Right renal cortex interstitium (tissue), 3 donors: ENCODE results near the gene GNG12. TPM values are rescaled to one million over a fixed set of nuclear protein-coding genes. Genes with fewer than 3 reads are reported as not detected.
A peak's percentile ranks its signal among the peaks of the same experiment; 100 is the strongest.

Experiments used
- DNase-seq, 3 donors: peaks; one replicate each; pipeline ENCODE4 v3.0.0-alpha.2; 2013; ENCODE audit warnings: low read depth in 3 of 3, low spot score in 2 of 3
- polyA plus RNA-seq, 3 donors: library from polyadenylated mRNA; unstranded; fragments of 120-200 nt; gene quantifications; one replicate each; pipeline ENCODE4 v1.2.1, GENCODE V29; 2013; ENCODE audit not compliant: insufficient read length in 3 of 3

The GNG12 gene
- polyA plus RNA-seq, 3 donors: 103 to 112 (median 110) TPM

DNA sequence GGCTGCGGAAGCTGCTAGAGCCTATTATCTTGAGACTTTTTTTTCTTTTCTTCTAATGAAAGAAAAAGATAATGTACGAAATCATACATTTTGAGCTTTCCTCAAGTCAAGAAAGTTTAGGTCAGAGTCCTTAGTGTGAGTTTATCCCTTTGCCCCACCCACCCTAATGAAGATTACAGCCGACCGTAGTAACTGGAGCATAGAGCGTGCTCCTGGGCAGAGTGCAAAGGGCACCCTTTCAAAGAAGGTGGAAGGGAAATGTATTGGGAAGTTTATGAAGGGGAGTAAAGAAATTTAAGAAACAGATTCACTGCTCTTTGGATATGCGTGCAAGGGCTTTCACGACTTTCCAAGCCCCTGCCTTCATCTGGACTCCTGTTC lies 17.2 kb downstream of the GNG12 start:
- no peak for DNase-seq

- no peak for DNase-seq
Measured at GRCh38 chr1:67815303-67816094, 17.8 kb downstream of the GNG12 start.

DNA sequence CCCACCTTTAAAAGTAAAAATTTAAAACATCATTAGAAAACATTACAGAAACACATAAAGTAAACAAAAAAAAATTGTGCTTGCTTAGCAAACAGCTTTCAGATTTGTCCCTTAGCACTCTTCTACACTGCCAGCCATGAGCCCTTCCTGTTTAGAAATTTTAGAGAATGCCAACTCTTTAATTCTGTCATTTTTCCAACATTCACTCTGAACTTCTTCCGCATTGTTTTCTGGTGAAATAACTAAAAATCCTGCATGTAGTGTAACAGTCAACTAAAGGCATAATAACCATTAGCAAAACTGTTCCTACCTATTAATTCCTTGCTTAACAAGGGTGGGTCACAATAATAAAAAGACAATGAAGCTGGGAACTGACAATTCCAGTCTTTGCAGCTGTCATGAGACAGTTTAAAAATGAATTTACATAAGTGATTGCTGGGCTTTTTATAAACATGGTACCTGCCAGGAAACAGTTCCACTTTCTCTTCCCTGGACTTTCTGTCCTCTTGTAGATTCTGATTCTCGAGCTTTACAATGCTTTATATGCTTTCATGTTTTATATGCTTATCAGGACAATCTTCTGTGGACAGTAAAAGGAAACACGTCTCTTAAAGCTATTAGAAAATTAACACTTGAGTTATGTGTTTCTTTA lies 19.0 kb downstream of the GNG12 start:
- DNase-seq: no peak

GRCh38 chr1:67812226-67812625 lies 21.0 kb downstream of the GNG12 start:
- no peak for DNase-seq

DNA sequence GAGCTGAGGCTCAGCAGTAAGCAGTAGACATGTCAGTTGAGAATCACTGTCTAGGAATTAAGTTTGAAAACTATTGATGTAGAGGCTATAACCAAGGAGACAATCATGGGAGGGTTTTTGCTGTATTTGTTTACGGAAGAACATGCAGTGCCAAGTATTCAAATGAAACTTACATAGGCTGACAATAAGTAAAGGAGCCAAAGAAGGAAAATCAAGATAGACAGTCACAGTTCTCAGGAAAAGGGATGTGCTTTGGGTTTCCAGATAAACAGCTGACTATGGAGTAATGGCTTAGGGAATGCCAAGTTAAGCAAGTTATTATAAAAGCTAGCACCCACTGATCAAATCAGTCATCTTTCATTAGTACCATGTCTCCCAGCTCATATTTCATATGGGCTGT lies 21.5 kb downstream of the GNG12 start:
- DNase-seq: no peak

DNA sequence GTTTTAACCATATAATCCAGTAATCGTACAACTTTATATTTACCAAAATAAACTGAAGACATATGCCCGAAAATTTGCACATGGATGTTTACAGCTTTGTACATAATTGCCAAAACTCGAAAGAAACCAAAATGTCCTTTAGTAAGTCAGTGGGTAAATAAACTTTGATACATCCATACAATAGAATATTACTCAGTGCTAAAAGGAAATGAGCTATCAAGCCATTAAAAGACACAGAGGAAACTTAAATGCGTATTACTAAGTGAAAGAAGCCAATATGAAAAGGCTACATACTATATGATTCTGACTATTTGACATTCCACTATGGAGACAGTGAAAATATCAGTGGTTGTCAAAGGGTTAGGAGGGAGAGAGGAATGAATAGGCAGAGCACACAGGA lies 23.4 kb downstream of the GNG12 start:
- DNase-seq: no peak

DNA sequence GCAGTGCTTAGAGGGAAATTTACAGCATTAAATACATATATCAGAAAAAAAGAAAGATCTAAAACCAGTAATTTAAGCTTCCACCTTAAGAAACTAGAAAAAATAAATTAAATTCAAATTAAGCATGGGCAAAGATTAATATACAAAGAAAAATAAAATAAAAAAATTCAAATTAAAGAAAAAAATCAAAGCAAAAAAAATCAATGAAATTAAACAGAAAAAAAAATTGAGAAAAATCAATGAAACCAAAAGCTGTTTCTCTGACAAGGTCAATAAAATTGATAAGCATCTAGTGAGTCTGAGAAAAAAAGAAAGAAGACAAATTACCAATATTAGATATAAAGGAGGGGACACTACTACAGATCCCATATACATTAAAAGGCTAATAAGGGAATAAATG lies 26.0 kb downstream of the GNG12 start:
- DNase-seq: no peak

DNA sequence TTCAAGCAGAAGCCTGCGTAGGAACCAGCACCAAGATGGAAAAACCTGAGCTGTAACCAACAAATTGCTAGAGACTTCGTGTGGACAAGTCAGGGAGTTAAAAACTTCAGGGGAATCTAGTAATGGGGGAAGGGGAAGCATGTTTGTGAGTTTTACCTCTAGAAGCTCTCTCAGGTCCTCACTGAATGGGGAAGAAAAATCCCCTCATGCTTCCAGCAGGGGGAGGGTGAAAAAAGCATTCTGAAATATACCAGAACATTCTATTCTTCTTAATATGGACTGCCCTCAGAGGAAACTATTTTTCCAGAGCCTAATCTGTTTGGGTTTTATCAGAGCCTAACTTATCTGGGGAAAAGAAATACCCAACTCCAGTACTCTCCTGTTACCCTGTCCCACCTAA lies 28.6 kb downstream of the GNG12 start:
- DNase-seq: no peak

DNA sequence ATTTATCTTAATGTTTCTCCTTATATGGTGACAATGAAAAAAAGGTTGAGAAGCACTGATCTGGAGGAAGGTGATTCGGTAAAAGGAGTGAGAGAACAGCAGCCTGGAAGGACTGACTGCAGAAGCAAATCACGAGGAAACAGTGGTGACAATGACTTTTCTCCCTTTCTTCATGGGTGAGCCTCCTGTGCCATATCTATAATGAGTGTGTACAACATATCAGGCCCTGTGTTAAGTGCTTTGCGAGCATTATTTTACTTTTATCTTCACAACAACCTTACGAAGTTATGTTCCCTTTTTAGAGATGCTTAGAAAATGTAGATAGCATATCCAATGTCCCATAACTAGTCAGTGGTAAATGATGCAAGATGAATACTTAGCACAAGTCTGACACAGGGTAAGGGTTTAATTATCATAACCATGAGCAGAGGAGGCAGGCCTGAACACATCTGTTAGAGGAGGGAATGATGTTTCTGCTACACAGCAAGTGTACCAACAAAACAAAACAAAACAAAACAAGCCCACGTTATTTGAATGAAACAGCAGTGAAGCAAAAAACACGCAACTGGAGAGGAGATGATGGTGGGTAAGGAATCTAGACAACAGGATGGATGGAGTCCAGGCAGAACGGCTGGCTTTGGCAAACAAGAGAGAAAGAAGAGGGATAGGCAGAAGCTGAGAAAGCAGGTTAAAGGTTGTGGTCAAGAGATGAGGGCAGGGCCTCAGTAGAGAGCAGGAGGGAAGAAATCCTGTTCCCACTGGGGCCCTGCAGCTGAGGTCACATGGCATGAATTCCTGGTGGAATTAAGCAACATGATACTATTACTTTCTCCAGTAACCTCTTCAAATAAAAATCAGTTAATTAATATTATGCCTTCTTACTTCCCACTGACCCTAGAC lies 29.6 kb downstream of the GNG12 start:
- DNase-seq: no peak

GRCh38 chr1:67802565-67802964 lies 30.7 kb downstream of the GNG12 start:
- DNase-seq: no peak

- no peak for DNase-seq
Measured at GRCh38 chr1:67801903-67802302, 31.4 kb downstream of the GNG12 start.

- DNase-seq: no peak
Measured at GRCh38 chr1:67795179-67795912, 37.9 kb downstream of the GNG12 start.

GRCh38 chr1:67793562-67793961 lies 39.7 kb downstream of the GNG12 start:
- DNase-seq: peak; percentile 33 to 53 (median 37)

DNA sequence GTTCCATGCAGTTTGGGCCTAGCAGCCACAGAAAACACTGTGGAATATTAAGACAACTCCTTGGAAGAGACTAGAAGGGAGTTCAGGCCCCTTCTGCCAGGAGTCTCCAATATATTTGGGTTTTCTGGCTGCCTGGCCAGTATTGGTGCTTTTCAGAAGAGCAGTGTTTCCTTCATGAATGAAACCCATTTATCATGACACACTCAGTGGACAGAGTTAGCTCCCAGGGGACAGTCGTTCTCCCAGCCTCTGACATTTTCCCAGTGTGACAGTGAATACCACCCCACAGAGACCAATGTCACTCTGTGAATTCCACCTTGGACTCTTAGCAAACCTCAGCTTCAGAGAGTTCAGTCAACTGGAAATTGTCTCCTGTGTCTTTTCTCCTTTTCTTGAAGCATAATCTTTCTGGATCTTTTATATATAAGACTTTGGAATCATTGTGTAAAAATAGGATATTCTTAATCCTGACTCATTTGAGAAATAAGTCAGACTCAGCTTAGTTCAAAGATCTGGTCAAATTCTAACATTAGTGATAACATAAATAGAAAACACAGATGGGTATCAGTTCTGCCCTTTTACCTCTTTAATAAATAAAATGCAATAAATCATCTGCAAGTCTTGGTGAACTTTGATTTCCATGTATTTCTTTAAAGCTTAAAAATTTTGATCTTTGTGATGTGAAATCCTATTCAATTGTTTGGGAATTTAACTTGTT lies 40.4 kb downstream of the GNG12 start:
- no peak for DNase-seq

DNA sequence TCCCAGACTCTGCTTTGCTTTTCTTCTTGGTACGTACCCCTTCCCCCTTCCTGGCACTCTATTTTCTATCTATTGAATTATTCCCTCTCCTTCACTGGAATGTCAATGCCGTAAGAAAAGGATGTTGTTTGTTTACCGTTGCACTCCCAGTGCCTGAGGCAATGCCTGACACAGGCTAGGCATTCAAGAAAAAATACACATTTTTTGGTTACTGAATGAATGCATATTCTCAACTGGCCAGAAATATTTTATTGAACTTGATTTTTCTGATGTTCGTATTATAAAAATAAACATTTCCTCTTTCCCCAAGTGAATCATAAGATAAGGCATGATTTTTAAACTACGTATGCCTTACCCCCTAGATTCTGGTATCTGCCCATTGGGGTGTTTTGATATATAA lies 41.2 kb downstream of the GNG12 start:
- DNase-seq: no peak

- no peak for DNase-seq
Measured at GRCh38 chr1:67791686-67792085, 41.6 kb downstream of the GNG12 start.

- no peak for DNase-seq
Measured at GRCh38 chr1:67791261-67791660, 42.0 kb downstream of the GNG12 start.

DNA sequence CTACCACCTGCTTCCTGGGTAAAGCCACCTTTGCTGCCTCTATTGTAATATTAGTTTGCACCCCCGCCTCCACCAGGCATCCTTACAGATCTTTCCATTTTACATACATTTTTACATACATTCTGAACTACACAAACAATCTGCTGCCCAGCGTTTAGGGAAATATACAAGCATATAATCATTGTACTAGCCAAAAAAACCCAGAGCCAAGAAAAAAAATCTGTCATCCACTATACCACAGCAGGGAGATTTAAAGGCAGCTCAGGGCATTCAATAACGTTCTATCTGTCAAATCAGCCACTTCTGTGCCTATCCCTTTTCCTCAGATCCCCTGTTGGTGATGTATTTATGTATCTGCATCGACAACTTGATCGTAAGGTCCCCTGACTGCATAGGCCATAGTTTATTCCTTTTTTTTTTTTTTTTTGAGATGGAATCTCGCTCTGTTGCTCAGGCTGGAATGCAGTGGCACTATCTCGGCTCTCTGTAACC lies 43.0 kb downstream of the GNG12 start:
- no peak for DNase-seq

DNA sequence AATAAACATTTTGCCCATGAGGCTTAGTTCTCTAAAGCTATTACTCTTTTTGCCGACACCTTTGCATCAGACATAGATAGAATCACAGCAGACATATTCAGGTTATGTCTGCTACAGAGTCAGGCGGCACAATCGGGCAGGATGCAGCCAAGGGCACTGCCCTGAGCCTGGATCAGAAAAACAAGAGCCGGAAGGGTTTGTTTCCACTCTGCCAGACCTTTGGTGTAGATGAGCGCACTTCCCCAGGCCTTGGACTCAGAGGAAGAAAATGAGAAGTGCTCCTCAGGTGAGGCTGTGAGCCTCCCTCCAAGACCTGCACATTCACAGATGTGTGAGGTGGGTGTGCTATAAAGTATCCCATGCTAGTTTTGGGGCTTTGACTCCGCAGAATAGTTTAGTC lies 43.7 kb downstream of the GNG12 start:
- DNase-seq: no peak

- DNase-seq: no peak
Measured at GRCh38 chr1:67788904-67789303, 44.4 kb downstream of the GNG12 start.
